Measurements from ENCODE around the gene MLLT1. TPM values are rescaled to one million over a fixed set of nuclear protein-coding genes. Genes with fewer than 3 reads are reported as not detected.

The MLLT1 gene
- total RNA-seq, 4 donors from 2014 or later, result 5.9 to 103 (median 13.3) TPM

GRCh38 chr19:6260376-6260775, 19.4 kb downstream of the MLLT1 start:
- Histone ChIP-seq H3K4me3 (no peak overlapping the region), H3K27me3 (no peaks in the 10 kb centered on the region), H3K27ac (no peak overlapping the region), H3K4me1 (peaks cover 0 to 2% of the 10 kb centered on the region in 2 donors), H3K36me3 (no peaks in the 10 kb centered on the region), H3K9me3 (no peaks in the 10 kb centered on the region)
- DNase-seq, result no peak
- no peak for TF ChIP-seq CTCF (IDR thresholded peaks at IDR 0.05)
- no peak for TF ChIP-seq POLR2A (IDR thresholded peaks at IDR 0.05)
- intact Hi-C loops (cut with DNase I; ENCODE audit: low total_unique reads), result no loop called here

GRCh38 chr19:6259312-6259861, 20.4 kb downstream of the MLLT1 start:
- no peaks in the 10 kb centered on the region for H3K27me3 ChIP-seq
- no peak overlapping the region for H3K27ac ChIP-seq
- TF ChIP-seq POLR2A (IDR thresholded peaks at IDR 0.05) (no peak), CTCF (IDR thresholded peaks at IDR 0.05) (no peak)
- H3K9me3 ChIP-seq, result no peaks in the 10 kb centered on the region
- DNase-seq, result no peak
- H3K4me1 ChIP-seq, result no peaks in the 10 kb centered on the region
- H3K4me3 ChIP-seq, result no peak overlapping the region
- intact Hi-C loops (cut with DNase I; ENCODE audit: low total_unique reads), result no loop called here
- H3K36me3 ChIP-seq, result no peaks in the 10 kb centered on the region

GRCh38 chr19:6258812-6259311, 20.9 kb downstream of the MLLT1 start:
- Histone ChIP-seq H3K9me3 (no peaks in the 10 kb centered on the region), H3K36me3 (no peaks in the 10 kb centered on the region), H3K4me1 (no peaks in the 10 kb centered on the region), H3K27ac (no peak overlapping the region), H3K27me3 (no peaks in the 10 kb centered on the region), H3K4me3 (no peak overlapping the region)
- no peak for TF ChIP-seq CTCF (IDR thresholded peaks at IDR 0.05)
- TF ChIP-seq POLR2A (IDR thresholded peaks at IDR 0.05), result no peak
- no peak for DNase-seq
- intact Hi-C loops (cut with DNase I; ENCODE audit: low total_unique reads), result no loop called here

- H3K4me1 ChIP-seq, result peaks cover 2 to 8% of the 10 kb centered on the region in 2 donors
- no peak overlapping the region for H3K27ac ChIP-seq
- no peak overlapping the region for H3K4me3 ChIP-seq
- H3K36me3 ChIP-seq, result no peaks in the 10 kb centered on the region
- intact Hi-C loops (cut with DNase I; ENCODE audit: low total_unique reads), result no loop called here
- TF ChIP-seq POLR2A (IDR thresholded peaks at IDR 0.05) (no peak), CTCF (IDR thresholded peaks at IDR 0.05) (no peak)
- H3K9me3 ChIP-seq, result no peaks in the 10 kb centered on the region
- DNase-seq, result no peak
- no peaks in the 10 kb centered on the region for H3K27me3 ChIP-seq
These were observed 25.6 kb downstream of the MLLT1 start for GRCh38 chr19:6253954-6254733.

GRCh38 chr19:6252066-6252465, 27.7 kb downstream of the MLLT1 start:
- no peak overlapping the region for H3K27ac ChIP-seq
- TF ChIP-seq POLR2A (IDR thresholded peaks at IDR 0.05) (no peak), CTCF (IDR thresholded peaks at IDR 0.05) (no peak)
- peaks cover 7 to 17% of the 10 kb centered on the region in 2 donors for H3K4me1 ChIP-seq
- intact Hi-C loops (cut with DNase I; ENCODE audit: low total_unique reads), result no loop called here
- H3K9me3 ChIP-seq, result no peaks in the 10 kb centered on the region
- H3K36me3 ChIP-seq, result no peaks in the 10 kb centered on the region
- no peak for DNase-seq
- no peaks in the 10 kb centered on the region for H3K27me3 ChIP-seq
- no peak overlapping the region for H3K4me3 ChIP-seq

Measured in uterus (tissue), 4 donors.